Mesenchymal stem cell (in vitro differentiated cells and primary cell): ENCODE measurements around the gene RIN3.

Experiments used
- DNase-seq: peaks from one replicate; pipeline ENCODE4 v3.0.0-alpha.2; 2013
- H2AFZ ChIP-seq: one replicate; pipeline ENCODE4 v1.6.1; 2013; ENCODE audit warnings: low read depth, mild to moderate bottlenecking, control low read depth, inconsistent platforms, low read length, moderate library complexity
- H2AK5ac ChIP-seq: 2 replicates; pipeline ENCODE4 v1.6.1; 2013; ENCODE audit warnings: low read length, moderate library complexity, mild to moderate bottlenecking, inconsistent platforms; ENCODE audit not compliant: severe bottlenecking
- H2BK120ac ChIP-seq: one replicate; pipeline ENCODE4 v1.6.1; 2013; ENCODE audit warnings: low read depth, mild to moderate bottlenecking, inconsistent platforms, low read length, moderate library complexity
- H2BK12ac ChIP-seq, 2 experiments: one replicate each; pipeline ENCODE4 v1.6.1; 2013; ENCODE audit warnings: inconsistent platforms in 2 of 2, low read length in 2 of 2, mild to moderate bottlenecking in 2 of 2, moderate library complexity in 2 of 2, control low read depth in 1 of 2
- H2BK15ac ChIP-seq: one replicate; pipeline ENCODE4 v1.6.1; 2013; ENCODE audit warnings: mild to moderate bottlenecking, low read depth, inconsistent platforms; ENCODE audit not compliant: poor library complexity, severe bottlenecking
- H2BK5ac ChIP-seq: 2 replicates; pipeline ENCODE4 v1.6.1; 2013; ENCODE audit warnings: low read depth, mild to moderate bottlenecking, low read length, control low read depth, inconsistent platforms; ENCODE audit not compliant: poor library complexity, severe bottlenecking
- H3K14ac ChIP-seq, 2 experiments: one replicate each; pipeline ENCODE4 v1.6.1; 2013; ENCODE audit warnings: inconsistent platforms in 2 of 2, low read length in 2 of 2, control low read depth in 1 of 2, mild to moderate bottlenecking in 1 of 2, moderate library complexity in 1 of 2
- H3K18ac ChIP-seq, 2 experiments: one replicate each; pipeline ENCODE4 v1.6.1; 2013; ENCODE audit warnings: inconsistent platforms in 2 of 2, low read length in 2 of 2, control low read depth in 1 of 2, low read depth in 1 of 2, mild to moderate bottlenecking in 1 of 2
- H3K23ac ChIP-seq, 2 experiments: one replicate each; pipeline ENCODE4 v1.6.1; 2013; ENCODE audit warnings: inconsistent platforms in 2 of 2, low read length in 2 of 2, mild to moderate bottlenecking in 2 of 2, moderate library complexity in 2 of 2, control low read depth in 1 of 2
- H3K27ac ChIP-seq: 2 replicates; pipeline ENCODE4 v1.5.1; 2013; ENCODE audit warnings: mild to moderate bottlenecking, moderate library complexity, low read length, control low read depth, inconsistent platforms; ENCODE audit not compliant: poor library complexity, severe bottlenecking
- H3K27me3 ChIP-seq, 2 experiments: 2 replicates each; pipeline versions ENCODE4 v1.6.1 to v1.7.0; 2013; ENCODE audit warnings: low read length in 2 of 2, mild to moderate bottlenecking in 2 of 2, moderate library complexity in 2 of 2, control low read depth in 1 of 2, inconsistent platforms in 1 of 2; ENCODE audit not compliant: control insufficient read depth in 1 of 2, insufficient read depth in 1 of 2
- H3K36me3 ChIP-seq, 2 experiments: 2 replicates each; pipeline versions ENCODE4 v1.6.1 to v1.7.0; 2013; ENCODE audit warnings: low read length in 2 of 2, control low read depth in 1 of 2, inconsistent platforms in 1 of 2, low read depth in 1 of 2, mild to moderate bottlenecking in 1 of 2; ENCODE audit not compliant: insufficient read depth in 2 of 2, control insufficient read depth in 1 of 2
- H3K4ac ChIP-seq, 2 experiments: one replicate each; pipeline ENCODE4 v1.6.1; 2013; ENCODE audit warnings: inconsistent platforms in 2 of 2, low read length in 2 of 2, mild to moderate bottlenecking in 2 of 2, moderate library complexity in 2 of 2, control low read depth in 1 of 2, low read depth in 1 of 2
- H3K4me1 ChIP-seq: 2 replicates; pipeline ENCODE4 v1.6.1; 2013; ENCODE audit warnings: low read depth, low read length, control low read depth; ENCODE audit not compliant: control insufficient read depth, insufficient read depth
- H3K4me2 ChIP-seq: 2 replicates; pipeline ENCODE4 v1.6.1; 2013; ENCODE audit warnings: low read length, mild to moderate bottlenecking, inconsistent platforms; ENCODE audit not compliant: poor library complexity, severe bottlenecking
- H3K4me3 ChIP-seq, 2 experiments: 2 replicates each; pipeline versions ENCODE4 v1.5.1 to v1.7.0; 2013; ENCODE audit warnings: low read length in 2 of 2, mild to moderate bottlenecking in 2 of 2, control low read depth in 1 of 2, low read depth in 1 of 2; ENCODE audit not compliant: insufficient read depth in 1 of 2
- H3K79me1 ChIP-seq: replicated peaks from 2 replicates; pipeline ENCODE4 v1.6.1; 2013; ENCODE audit warnings: mild to moderate bottlenecking, control low read depth, low read length, inconsistent platforms; ENCODE audit not compliant: poor library complexity, severe bottlenecking
- H3K9ac ChIP-seq: 2 replicates; pipeline ENCODE4 v1.7.0; 2013; ENCODE audit warnings: mild to moderate bottlenecking, low read length, moderate library complexity
- H3K9me3 ChIP-seq: 2 replicates; pipeline ENCODE4 v1.7.0; 2013; ENCODE audit warnings: mild to moderate bottlenecking, low read length; ENCODE audit not compliant: control insufficient read depth
- H4K8ac ChIP-seq: one replicate; pipeline ENCODE4 v1.6.1; 2013; ENCODE audit warnings: inconsistent platforms, mild to moderate bottlenecking, low read length, moderate library complexity
- H4K91ac ChIP-seq: one replicate; pipeline ENCODE4 v1.6.1; 2013; ENCODE audit warnings: mild to moderate bottlenecking, low read length, inconsistent platforms
- WGBS: methylation state at CpG from one replicate; pipeline ENCODE4 v1.1.7; 2013; ENCODE audit warnings: mixed read lengths; 5-methylcytosine and 5-hydroxymethylcytosine counted together

RIN3 gene

DNA sequence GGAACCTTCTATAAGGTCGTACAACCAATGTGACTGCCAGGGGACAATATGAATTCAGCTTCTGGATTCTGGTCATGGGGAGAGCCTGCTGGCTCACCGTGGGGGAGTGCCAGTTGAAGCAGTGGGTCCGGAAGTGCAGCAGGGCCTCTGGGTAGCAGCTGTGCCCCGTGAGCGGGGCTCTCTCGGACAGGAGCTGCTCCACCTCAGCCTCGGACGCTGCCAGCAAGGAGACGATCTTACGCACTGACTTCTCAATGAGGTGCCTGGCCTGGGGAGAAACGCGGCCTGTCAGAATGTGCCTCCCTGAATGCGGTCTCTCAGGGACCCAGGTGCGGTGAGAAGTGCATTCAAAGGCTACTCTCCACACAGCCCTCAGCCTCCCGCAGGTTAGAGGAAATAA lies 192.8 kb downstream of the RIN3 start:
- Histone ChIP-seq H3K79me1 (no peaks in the 10 kb centered on the region), H3K9ac (no peak overlapping the region), H3K4me1 (peaks cover 2% of the 10 kb centered on the region), H3K4ac (no peak overlapping the region), H3K9me3 (no peaks in the 10 kb centered on the region), H3K4me2 (peak overlapping the region; percentile 16), H3K36me3 (peaks cover 32 to 42% of the 10 kb centered on the region in 2 experiments), H2AK5ac (no peak overlapping the region), H4K91ac (no peak overlapping the region), H3K14ac (no peak overlapping the region), H2BK120ac (no peak overlapping the region), H3K18ac (no peak overlapping the region), H3K4me3 (no peak overlapping the region), H3K27me3 (no peaks in the 10 kb centered on the region), H3K23ac (no peak overlapping the region), H2BK15ac (no peak overlapping the region), H3K27ac (no peak overlapping the region), H4K8ac (no peak overlapping the region), H2AFZ (no peak overlapping the region), H2BK12ac (no peak overlapping the region), H2BK5ac (no peak overlapping the region)
- no peak for DNase-seq
- 97% methylated on average over 15 of the region's 15 CpGs for WGBS

DNA sequence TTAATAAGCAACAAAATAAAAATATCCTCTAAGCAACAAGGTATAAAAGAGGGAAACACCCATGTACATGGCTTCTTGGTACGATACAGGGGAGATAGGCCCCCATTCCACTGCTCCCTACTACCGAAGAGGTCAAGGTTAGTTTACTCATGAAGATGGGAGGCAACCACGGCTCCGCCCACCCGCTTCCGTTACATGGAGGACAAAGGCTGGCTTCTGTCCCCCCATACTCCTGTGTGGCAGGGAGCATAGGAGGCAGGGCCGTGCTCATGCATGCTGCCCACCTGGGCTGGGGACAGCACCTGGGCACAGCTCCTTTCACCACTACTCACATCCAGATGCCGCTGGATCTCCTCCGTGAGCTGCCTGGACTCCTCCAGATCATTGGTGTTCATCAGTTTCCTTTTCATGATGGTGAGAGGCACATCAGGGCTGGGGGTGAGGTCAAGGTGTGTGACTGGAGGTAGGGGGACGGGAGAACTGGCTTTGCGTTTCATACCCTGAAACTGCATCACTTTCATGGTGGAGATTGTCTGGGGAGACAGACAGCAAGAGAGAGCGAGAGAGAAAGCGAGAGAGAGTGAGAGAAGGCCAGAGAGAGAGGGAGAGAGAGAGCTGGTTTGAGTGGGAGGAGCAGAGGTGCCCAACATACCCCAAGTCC lies 195.9 kb downstream of the RIN3 start:
- peak overlapping the region in 1 of 2 experiments; percentile 17 for H2BK12ac ChIP-seq
- H2AK5ac ChIP-seq = no peak overlapping the region
- no peak overlapping the region for H2AFZ ChIP-seq
- H3K4me2 ChIP-seq = no peak overlapping the region
- H4K91ac ChIP-seq = peak overlapping the region; percentile 57
- no peak overlapping the region for H3K4ac ChIP-seq
- H3K23ac ChIP-seq = no peak overlapping the region
- no peak overlapping the region for H3K27ac ChIP-seq
- peak overlapping the region; percentile 29 for H3K9ac ChIP-seq
- peak overlapping the region; percentile 1 to 28 for H3K18ac ChIP-seq
- peaks cover 32% of the 10 kb centered on the region in 2 experiments for H3K36me3 ChIP-seq
- H3K79me1 ChIP-seq = no peaks in the 10 kb centered on the region
- no peak overlapping the region for H2BK5ac ChIP-seq
- no peak for DNase-seq
- no peak overlapping the region for H2BK120ac ChIP-seq
- H3K14ac ChIP-seq = no peak overlapping the region
- no peak overlapping the region for H3K4me3 ChIP-seq
- no peak overlapping the region for H2BK15ac ChIP-seq
- H4K8ac ChIP-seq = no peak overlapping the region
- no peaks in the 10 kb centered on the region for H3K9me3 ChIP-seq
- H3K27me3 ChIP-seq = no peaks in the 10 kb centered on the region
- H3K4me1 ChIP-seq = peaks cover 2% of the 10 kb centered on the region
- WGBS = 91% methylated on average over 10 of the region's 13 CpGs

DNA sequence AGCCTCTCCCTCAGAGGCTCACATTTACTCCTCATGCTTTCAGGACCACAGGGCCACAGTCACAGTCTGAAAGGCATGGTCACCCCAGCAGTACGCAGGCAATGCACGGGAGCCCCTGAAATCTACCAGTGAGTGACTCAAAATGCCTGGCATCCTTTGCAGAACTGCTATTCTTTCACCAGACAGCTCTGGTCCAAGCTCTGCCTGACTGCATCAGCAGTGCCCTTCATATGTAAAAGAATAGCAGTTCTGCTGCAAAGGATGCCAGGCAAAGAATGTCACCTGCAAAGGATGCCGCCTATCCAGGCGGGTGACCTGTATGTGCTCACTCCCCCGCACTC lies 196.4 kb downstream of the RIN3 start:
- no peak overlapping the region for H3K23ac ChIP-seq
- no peaks in the 10 kb centered on the region for H3K27me3 ChIP-seq
- no peak overlapping the region for H2BK5ac ChIP-seq
- H3K4me2 ChIP-seq = no peak overlapping the region
- no peak overlapping the region for H4K91ac ChIP-seq
- no peak overlapping the region for H3K9ac ChIP-seq
- H3K27ac ChIP-seq = no peak overlapping the region
- no peak for DNase-seq
- peak overlapping the region in 1 of 2 experiments; percentile 17 for H2BK12ac ChIP-seq
- no peak overlapping the region for H3K4me3 ChIP-seq
- peaks cover 2% of the 10 kb centered on the region for H3K4me1 ChIP-seq
- 97% methylated on average over 5 of the region's 5 CpGs for WGBS
- H3K4ac ChIP-seq = no peak overlapping the region
- H2AK5ac ChIP-seq = no peak overlapping the region
- H3K9me3 ChIP-seq = no peaks in the 10 kb centered on the region
- H2BK15ac ChIP-seq = no peak overlapping the region
- no peaks in the 10 kb centered on the region for H3K79me1 ChIP-seq
- H3K14ac ChIP-seq = no peak overlapping the region
- peaks cover 29 to 32% of the 10 kb centered on the region in 2 experiments for H3K36me3 ChIP-seq
- no peak overlapping the region for H2AFZ ChIP-seq
- H4K8ac ChIP-seq = no peak overlapping the region
- H2BK120ac ChIP-seq = no peak overlapping the region
- no peak overlapping the region for H3K18ac ChIP-seq

DNA sequence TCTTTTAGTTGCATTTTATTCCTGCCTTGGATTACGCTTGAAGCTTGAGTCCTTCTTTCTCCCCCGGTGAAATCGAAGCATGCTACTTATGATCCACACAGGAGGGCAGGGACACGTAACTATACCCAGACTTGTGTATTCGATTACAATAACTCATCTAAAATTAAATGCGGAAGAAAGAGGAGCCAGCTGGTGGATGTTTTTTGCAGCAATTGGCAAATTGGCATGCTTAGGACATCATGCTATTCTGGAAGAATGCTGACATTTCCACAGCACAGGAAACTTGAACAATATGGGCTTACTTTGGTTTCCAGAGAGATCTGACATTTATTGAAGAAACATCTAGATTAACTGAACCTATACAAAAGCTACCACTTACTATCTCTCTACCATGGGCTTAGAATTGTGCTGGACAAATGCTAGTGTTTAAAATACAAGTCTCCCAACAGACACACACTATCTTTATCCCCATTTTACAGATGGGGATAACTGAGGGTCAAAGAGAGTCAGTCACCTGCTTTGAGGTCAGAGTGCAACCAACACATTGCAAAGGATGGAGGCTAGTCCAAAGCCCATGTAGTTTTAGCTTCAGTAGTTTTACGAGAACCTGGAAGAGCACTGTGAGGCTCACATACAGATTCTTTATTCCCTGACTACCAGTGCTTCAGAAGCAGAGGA lies 198.5 kb downstream of the RIN3 start:
- Histone ChIP-seq H4K91ac (no peak overlapping the region), H4K8ac (no peak overlapping the region), H3K9ac (no peak overlapping the region), H3K23ac (no peak overlapping the region), H3K9me3 (no peaks in the 10 kb centered on the region), H2AFZ (no peak overlapping the region), H3K18ac (no peak overlapping the region), H3K79me1 (no peaks in the 10 kb centered on the region), H2AK5ac (no peak overlapping the region), H3K36me3 (peaks cover 22 to 26% of the 10 kb centered on the region in 2 experiments), H2BK120ac (no peak overlapping the region), H3K4ac (no peak overlapping the region), H2BK12ac (no peak overlapping the region), H3K27ac (no peak overlapping the region), H3K4me2 (no peak overlapping the region), H2BK5ac (no peak overlapping the region), H3K14ac (no peak overlapping the region), H3K27me3 (no peaks in the 10 kb centered on the region), H3K4me1 (peaks cover 2% of the 10 kb centered on the region), H3K4me3 (no peak overlapping the region), H2BK15ac (no peak overlapping the region)
- DNase-seq = no peak
- over 99% methylated on average over 7 of the region's 7 CpGs for WGBS
